ENCODE measurements around the gene IL6R. TPM values are rescaled to one million over a fixed set of nuclear protein-coding genes. Genes with fewer than 3 reads are reported as not detected.
"Not testable (repeated sequence)": the region's sequence is repeated elsewhere in the genome, so short reads cannot be mapped to it uniquely, and the experiment has no call there.

Gene IL6R
- total RNA-seq, 1 donor from 2014 or later = 1.6 TPM

GRCh38 chr1:154469844-154470560 is 64.9 kb downstream of the IL6R start:
- H3K27ac Mint-ChIP-seq = no peak overlapping the region
- H3K27me3 Mint-ChIP-seq (ENCODE audit: low read depth) = no peaks in the 10 kb centered on the region
- H3K4me3 Mint-ChIP-seq (ENCODE audit: low read depth) = no peak overlapping the region
- H3K36me3 Mint-ChIP-seq (ENCODE audit: low read depth) = no peaks in the 10 kb centered on the region
- H3K4me1 Mint-ChIP-seq (ENCODE audit: low read depth) = peaks cover 28% of the 10 kb centered on the region
- H3K9me3 Mint-ChIP-seq = no peaks in the 10 kb centered on the region
- DNase-seq (ENCODE audit: low spot score) = no peak
- intact Hi-C loops (cut with micrococcal nuclease) = no loop called here

- no peak overlapping the region for H3K27ac Mint-ChIP-seq
- peaks cover 17% of the 10 kb centered on the region for H3K4me1 Mint-ChIP-seq (ENCODE audit: low read depth)
- H3K4me3 Mint-ChIP-seq (ENCODE audit: low read depth) = no peak overlapping the region
- H3K9me3 Mint-ChIP-seq = no peaks in the 10 kb centered on the region
- intact Hi-C loops (cut with micrococcal nuclease) = no loop called here
- H3K36me3 Mint-ChIP-seq (ENCODE audit: low read depth) = no peaks in the 10 kb centered on the region
- no peak for DNase-seq (ENCODE audit: low spot score)
- no peaks in the 10 kb centered on the region for H3K27me3 Mint-ChIP-seq (ENCODE audit: low read depth)
Measured at GRCh38 chr1:154471304-154471703, 66.2 kb downstream of the IL6R start.

- intact Hi-C loops (cut with micrococcal nuclease) = loop anchor here (5.0 kb wide), 1 partner anchor 203 kb away; the partner anchor contains the start of gene HAX1
- no peak overlapping the region for H3K4me3 Mint-ChIP-seq (ENCODE audit: low read depth)
- no peaks in the 10 kb centered on the region for H3K9me3 Mint-ChIP-seq
- no peak for DNase-seq (ENCODE audit: low spot score)
- H3K4me1 Mint-ChIP-seq (ENCODE audit: low read depth) = peaks cover 16% of the 10 kb centered on the region
- no peaks in the 10 kb centered on the region for H3K36me3 Mint-ChIP-seq (ENCODE audit: low read depth)
- no peak overlapping the region for H3K27ac Mint-ChIP-seq
- H3K27me3 Mint-ChIP-seq (ENCODE audit: low read depth) = no peaks in the 10 kb centered on the region
Measured at GRCh38 chr1:154474802-154475201, 69.7 kb downstream of the IL6R start.

GRCh38 chr1:154476791-154477190 is 71.6 kb downstream of the IL6R start:
- peaks cover 1% of the 10 kb centered on the region for H3K27me3 Mint-ChIP-seq (ENCODE audit: low read depth)
- no peaks in the 10 kb centered on the region for H3K9me3 Mint-ChIP-seq
- H3K27ac Mint-ChIP-seq = no peak overlapping the region
- H3K36me3 Mint-ChIP-seq (ENCODE audit: low read depth) = no peaks in the 10 kb centered on the region
- intact Hi-C loops (cut with micrococcal nuclease) = loop anchor here (5.0 kb wide), 1 partner anchor 204 kb away; the partner anchor contains the start of gene HAX1
- DNase-seq (ENCODE audit: low spot score) = no peak
- H3K4me1 Mint-ChIP-seq (ENCODE audit: low read depth) = peaks cover 18% of the 10 kb centered on the region
- no peak overlapping the region for H3K4me3 Mint-ChIP-seq (ENCODE audit: low read depth)

- no peak for DNase-seq (ENCODE audit: low spot score)
- Mint-ChIP-seq H3K9me3 (no peaks in the 10 kb centered on the region), H3K4me3 (ENCODE audit: low read depth) (no peak overlapping the region), H3K27ac (no peak overlapping the region), H3K4me1 (ENCODE audit: low read depth) (peaks cover 18% of the 10 kb centered on the region), H3K27me3 (ENCODE audit: low read depth) (peaks cover 1% of the 10 kb centered on the region), H3K36me3 (ENCODE audit: low read depth) (no peaks in the 10 kb centered on the region)
- intact Hi-C loops (cut with micrococcal nuclease) = loop anchor here (5.0 kb wide), 1 partner anchor 206 kb away; the partner anchor contains the start of gene HAX1
Measured at GRCh38 chr1:154478013-154478412, 72.9 kb downstream of the IL6R start.

GRCh38 chr1:154478639-154479038 is 73.5 kb downstream of the IL6R start:
- intact Hi-C loops (cut with micrococcal nuclease) = loop anchor here (1.0 to 5.0 kb wide), 2 partner anchors 68 to 206 kb away; partner anchors contain the start of gene HAX1
- Mint-ChIP-seq H3K9me3 (no peaks in the 10 kb centered on the region), H3K27ac (no peak overlapping the region), H3K27me3 (ENCODE audit: low read depth) (peaks cover 5% of the 10 kb centered on the region), H3K36me3 (ENCODE audit: low read depth) (no peaks in the 10 kb centered on the region), H3K4me1 (ENCODE audit: low read depth) (peaks cover 18% of the 10 kb centered on the region), H3K4me3 (ENCODE audit: low read depth) (no peak overlapping the region)
- no peak for DNase-seq (ENCODE audit: low spot score)

GRCh38 chr1:154479764-154480421 is 74.8 kb downstream of the IL6R start:
- H3K4me1 Mint-ChIP-seq (ENCODE audit: low read depth) = peaks cover 18% of the 10 kb centered on the region
- H3K27ac Mint-ChIP-seq = no peak overlapping the region
- DNase-seq (ENCODE audit: low spot score) = peak; percentile 56
- H3K27me3 Mint-ChIP-seq (ENCODE audit: low read depth) = peaks cover 5% of the 10 kb centered on the region
- no peaks in the 10 kb centered on the region for H3K36me3 Mint-ChIP-seq (ENCODE audit: low read depth)
- H3K9me3 Mint-ChIP-seq = no peaks in the 10 kb centered on the region
- no peak overlapping the region for H3K4me3 Mint-ChIP-seq (ENCODE audit: low read depth)
- intact Hi-C loops (cut with micrococcal nuclease) = loop anchor here (1.0 to 5.0 kb wide), 2 partner anchors 66 to 208 kb away; partner anchors contain the start of gene HAX1

- Mint-ChIP-seq H3K27me3 (ENCODE audit: low read depth) (peaks cover 8% of the 10 kb centered on the region), H3K4me1 (ENCODE audit: low read depth) (peaks cover 18% of the 10 kb centered on the region), H3K27ac (no peak overlapping the region), H3K9me3 (no peaks in the 10 kb centered on the region), H3K4me3 (ENCODE audit: low read depth) (no peak overlapping the region), H3K36me3 (ENCODE audit: low read depth) (no peaks in the 10 kb centered on the region)
- no peak for DNase-seq (ENCODE audit: low spot score)
- intact Hi-C loops (cut with micrococcal nuclease) = no loop called here
Measured at GRCh38 chr1:154481053-154481452, 75.9 kb downstream of the IL6R start.

GRCh38 chr1:154483941-154484803 is 79.0 kb downstream of the IL6R start:
- Mint-ChIP-seq H3K9me3 (no peaks in the 10 kb centered on the region), H3K27me3 (ENCODE audit: low read depth) (peaks cover 11% of the 10 kb centered on the region), H3K36me3 (ENCODE audit: low read depth) (no peaks in the 10 kb centered on the region), H3K27ac (no peak overlapping the region), H3K4me3 (ENCODE audit: low read depth) (no peak overlapping the region), H3K4me1 (ENCODE audit: low read depth) (peaks cover 4% of the 10 kb centered on the region)
- intact Hi-C loops (cut with micrococcal nuclease) = no loop called here
- DNase-seq (ENCODE audit: low spot score) = no peak

GRCh38 chr1:154485106-154485505 is 80.0 kb downstream of the IL6R start:
- intact Hi-C loops (cut with micrococcal nuclease) = no loop called here
- Mint-ChIP-seq H3K4me1 (ENCODE audit: low read depth) (no peaks in the 10 kb centered on the region), H3K27ac (no peak overlapping the region), H3K27me3 (ENCODE audit: low read depth) (peaks cover 11% of the 10 kb centered on the region), H3K4me3 (ENCODE audit: low read depth) (no peak overlapping the region), H3K36me3 (ENCODE audit: low read depth) (no peaks in the 10 kb centered on the region), H3K9me3 (no peaks in the 10 kb centered on the region)
- no peak for DNase-seq (ENCODE audit: low spot score)

- no peaks in the 10 kb centered on the region for H3K4me1 Mint-ChIP-seq (ENCODE audit: low read depth)
- H3K36me3 Mint-ChIP-seq (ENCODE audit: low read depth) = no peaks in the 10 kb centered on the region
- intact Hi-C loops (cut with micrococcal nuclease) = no loop called here
- H3K4me3 Mint-ChIP-seq (ENCODE audit: low read depth) = no peak overlapping the region
- DNase-seq (ENCODE audit: low spot score) = no peak
- peaks cover 14% of the 10 kb centered on the region for H3K27me3 Mint-ChIP-seq (ENCODE audit: low read depth)
- no peak overlapping the region for H3K27ac Mint-ChIP-seq
- H3K9me3 Mint-ChIP-seq = no peaks in the 10 kb centered on the region
Measured at GRCh38 chr1:154485910-154486496, 80.9 kb downstream of the IL6R start.

GRCh38 chr1:154486756-154487155 is 81.6 kb downstream of the IL6R start:
- H3K4me3 Mint-ChIP-seq (ENCODE audit: low read depth); H3K9me3 Mint-ChIP-seq; DNase-seq (ENCODE audit: low spot score); H3K36me3 Mint-ChIP-seq (ENCODE audit: low read depth); intact Hi-C loops (cut with micrococcal nuclease); H3K4me1 Mint-ChIP-seq (ENCODE audit: low read depth); H3K27ac Mint-ChIP-seq: not testable (repeated sequence)
- H3K27me3 Mint-ChIP-seq (ENCODE audit: low read depth) = peaks cover 20% of the 10 kb centered on the region

Data from activated T-helper 2 cell treated with anti-CD3 and anti-CD28 coated beads, Interferon-gamma antibody, Interleukin-2, Interleukin-4, amounts not matched to agents 10 μg/mL and 5 μg/mL and 100 μg/mL, durations not matched to agents 14 hours and 24 hours and 36 hours (primary cell).